Jurkat, Clone E6-1 (cell line): ENCODE results near the gene DDX18.
A peak's percentile ranks its signal among the peaks of the same experiment; 100 is the strongest.

Experiments used
- DNase-seq: peaks from one replicate; pipeline ENCODE4 v3.0.0-alpha.2; 2011; ENCODE audit warnings: low read depth, low spot score
- H3K4me3 ChIP-seq: 2 replicates; pipeline ENCODE4 v1.5.1; 2011; ENCODE audit warnings: mild to moderate bottlenecking, low read length, control low read depth, moderate library complexity

The DDX18 gene

GRCh38 chr2:117832905-117833613, 18.6 kb downstream of the DDX18 start:
- no peak overlapping the region for H3K4me3 ChIP-seq
- DNase-seq = no peak

DNA sequence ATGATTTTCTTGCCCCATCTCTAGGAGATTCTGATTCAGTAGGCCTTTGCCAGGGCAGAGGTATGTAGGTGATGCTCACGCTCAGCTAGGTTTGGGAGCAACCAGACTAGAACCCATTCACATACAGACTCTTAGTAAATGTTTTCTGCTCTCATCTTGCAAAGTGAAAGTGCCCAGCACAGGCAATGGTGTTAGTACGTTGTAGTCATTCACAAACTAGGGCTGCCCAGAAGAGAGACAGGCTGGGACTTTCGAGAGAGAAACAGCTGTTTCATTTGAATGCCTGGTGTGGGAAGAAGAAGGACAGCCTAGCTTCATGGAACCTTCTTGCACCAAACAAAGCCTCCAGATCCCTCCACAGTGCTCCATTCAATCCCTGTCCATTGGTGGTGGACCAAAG, 19.4 kb downstream of the DDX18 start:
- no peak for DNase-seq

GRCh38 chr2:117834992-117835391, 20.5 kb downstream of the DDX18 start:
- DNase-seq = no peak
- H3K4me3 ChIP-seq = no peak overlapping the region

More for the DNA sequence above, 19.4 kb downstream of the DDX18 start:
- no peak overlapping the region for H3K4me3 ChIP-seq

- H3K4me3 ChIP-seq = no peak overlapping the region
Measured at GRCh38 chr2:117835990-117836760, 21.7 kb downstream of the DDX18 start.

DNA sequence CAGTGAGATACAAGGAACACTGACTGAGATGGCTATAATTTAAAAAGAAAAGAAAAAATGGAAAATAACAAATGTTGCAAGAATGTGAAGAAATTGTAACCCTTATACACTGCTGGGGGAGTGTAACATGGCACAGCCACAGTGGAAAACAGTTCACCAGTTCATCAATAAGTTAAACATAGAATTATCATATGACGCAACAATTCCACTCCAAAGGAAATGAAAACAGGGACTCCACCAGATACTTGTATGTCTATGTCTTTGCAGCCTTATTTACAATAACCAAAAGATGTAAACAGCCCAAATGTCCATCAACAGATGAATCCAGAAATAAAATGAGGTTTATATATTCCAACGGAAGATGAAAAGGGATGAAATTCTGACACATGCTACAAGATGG, 30.8 kb downstream of the DDX18 start:
- no peak for DNase-seq

More at GRCh38 chr2:117835990-117836760, 21.7 kb downstream of the DDX18 start:
- no peak for DNase-seq

DNA sequence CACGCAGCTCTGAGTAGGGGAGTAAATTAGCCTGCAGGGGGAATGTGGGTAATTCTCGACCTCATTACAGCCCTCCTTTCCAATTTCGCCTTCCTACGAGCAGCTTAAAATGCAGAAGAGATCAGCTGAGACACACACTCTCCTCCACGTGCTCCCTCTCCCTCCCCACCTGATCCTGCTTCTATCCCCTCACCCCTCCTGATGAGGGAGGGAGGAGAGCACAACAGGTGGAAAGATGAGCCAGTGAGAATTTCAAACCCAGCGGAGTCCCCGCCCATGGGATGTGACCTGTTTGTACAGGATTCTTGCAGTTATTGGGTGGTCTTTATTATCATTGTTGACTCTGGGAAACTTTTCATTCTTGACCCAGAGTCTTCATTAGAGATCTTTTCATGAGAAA, 35.5 kb downstream of the DDX18 start:
- DNase-seq = no peak
- no peak overlapping the region for H3K4me3 ChIP-seq

More for the DNA sequence above, 30.8 kb downstream of the DDX18 start:
- no peak overlapping the region for H3K4me3 ChIP-seq

DNA sequence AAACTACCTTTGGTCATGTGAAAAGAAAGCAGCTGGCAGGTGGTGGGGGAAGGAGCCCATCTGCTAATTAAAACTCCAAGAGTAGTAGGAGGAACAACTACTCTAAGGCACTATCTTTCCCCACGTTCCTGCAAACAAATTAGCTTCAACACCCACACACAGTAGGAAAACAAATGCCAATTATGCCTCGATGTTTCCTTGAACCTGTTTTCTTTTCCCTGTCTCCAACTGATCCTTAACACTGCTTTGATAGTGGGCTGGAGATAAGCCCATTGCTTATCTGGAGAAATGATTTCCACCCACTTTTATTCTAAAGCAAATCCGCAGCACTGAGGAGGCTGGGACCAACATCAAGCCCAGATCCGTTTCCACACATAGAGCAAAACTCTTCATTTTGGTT, 36.0 kb downstream of the DDX18 start:
- H3K4me3 ChIP-seq = no peak overlapping the region
- DNase-seq = no peak

DNA sequence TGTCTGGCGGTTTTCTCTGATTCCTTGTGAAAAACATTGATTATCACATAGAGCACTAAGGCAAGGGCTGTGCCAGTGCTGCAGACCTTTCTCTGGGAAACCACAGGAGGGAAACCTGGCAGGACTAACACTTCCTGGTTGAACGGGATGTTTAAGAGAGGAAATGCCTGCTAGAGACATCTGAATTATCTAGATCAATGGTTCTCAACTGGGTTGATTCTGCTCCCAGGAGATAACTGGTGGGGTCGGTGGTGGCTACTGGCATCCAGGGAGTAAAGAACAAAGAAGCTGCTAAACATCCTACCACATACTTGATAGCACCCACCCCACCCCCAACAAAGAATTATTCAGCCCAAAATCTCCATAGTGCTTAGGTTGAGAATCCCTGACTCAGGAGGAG, 37.5 kb downstream of the DDX18 start:
- peak; percentile 16 for DNase-seq
- H3K4me3 ChIP-seq = no peak overlapping the region

DNA sequence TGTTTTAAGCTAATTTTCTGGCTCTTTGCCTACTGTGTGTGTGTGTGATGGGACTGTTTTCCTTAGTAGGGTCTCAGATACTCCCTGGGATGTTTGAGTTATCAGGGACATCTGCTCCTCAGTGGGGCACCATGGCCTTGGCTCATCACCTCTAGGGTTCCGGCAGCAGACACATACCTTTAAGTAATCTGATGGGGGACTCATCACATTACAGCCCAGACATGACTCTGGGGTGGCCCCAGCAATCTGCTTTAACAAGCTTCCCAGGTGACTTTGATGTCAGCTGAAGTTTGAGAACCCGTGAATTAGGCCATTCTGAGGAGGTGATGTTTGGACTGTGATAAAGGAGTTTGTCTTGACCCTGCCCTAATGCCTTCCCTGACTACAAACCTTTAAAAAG, 38.8 kb downstream of the DDX18 start:
- no peak overlapping the region for H3K4me3 ChIP-seq
- no peak for DNase-seq

DNA sequence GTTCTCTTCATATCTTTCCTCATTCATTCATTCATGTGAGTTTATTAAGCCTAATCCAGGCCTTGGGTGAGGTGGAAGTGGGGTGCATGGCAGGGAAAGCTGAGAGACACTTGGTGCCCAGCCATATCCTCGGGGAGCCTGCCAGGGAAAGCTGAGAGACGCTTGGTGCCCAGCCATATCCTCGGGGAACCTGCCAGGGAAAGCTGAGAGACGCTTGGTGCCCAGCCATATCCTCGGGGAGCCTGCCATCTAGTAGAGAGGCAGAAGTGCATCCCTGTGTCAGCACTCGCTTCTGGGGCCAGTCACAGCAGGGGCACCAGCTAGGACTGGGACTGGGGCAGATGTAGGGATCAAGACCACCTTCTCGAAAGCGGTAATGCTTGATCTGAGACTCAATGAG, 39.4 kb downstream of the DDX18 start:
- no peak overlapping the region for H3K4me3 ChIP-seq
- DNase-seq = no peak

GRCh38 chr2:117854610-117855009, 40.1 kb downstream of the DDX18 start:
- H3K4me3 ChIP-seq = no peak overlapping the region
- no peak for DNase-seq

- no peak overlapping the region for H3K4me3 ChIP-seq
- DNase-seq = no peak
Measured at GRCh38 chr2:117855886-117856285, 41.4 kb downstream of the DDX18 start.

DNA sequence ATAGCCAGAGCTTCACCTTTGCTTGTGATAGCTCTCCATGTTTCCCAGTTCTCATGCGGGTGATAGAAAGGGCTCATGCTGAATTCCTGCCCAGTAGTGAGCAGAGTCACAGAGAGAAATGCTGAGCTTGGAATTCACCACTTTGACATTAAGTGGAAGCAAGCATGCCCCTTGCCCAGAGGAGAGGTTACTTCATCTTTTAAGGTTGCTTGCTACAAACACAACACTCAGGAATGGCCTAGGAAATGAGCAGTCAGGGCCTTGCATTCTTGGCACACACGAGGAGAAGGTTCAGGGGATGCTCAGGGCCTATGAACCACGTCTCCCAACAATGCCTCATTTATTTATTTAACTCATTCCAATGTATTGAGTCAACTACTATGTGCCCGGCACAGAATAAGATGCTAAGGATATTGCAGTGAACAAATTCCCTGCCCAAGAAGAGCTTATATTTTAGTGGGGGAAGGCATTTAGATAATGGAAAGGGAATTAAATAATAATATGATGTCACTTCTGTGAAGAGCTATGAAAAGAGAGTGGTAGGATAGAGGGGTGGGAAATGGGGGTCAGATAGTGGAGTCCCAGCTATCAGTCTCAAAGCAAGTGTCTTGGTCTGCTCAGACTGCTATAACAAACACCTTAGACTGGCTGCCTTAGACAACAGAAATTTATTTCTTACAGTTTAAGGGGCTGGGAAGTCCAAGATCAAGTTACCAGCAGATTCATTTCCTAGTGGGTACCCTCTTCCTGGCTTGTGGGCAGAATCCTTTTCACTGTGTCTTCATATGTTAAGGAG, 42.1 kb downstream of the DDX18 start:
- no peak for DNase-seq
- no peak overlapping the region for H3K4me3 ChIP-seq

DNA sequence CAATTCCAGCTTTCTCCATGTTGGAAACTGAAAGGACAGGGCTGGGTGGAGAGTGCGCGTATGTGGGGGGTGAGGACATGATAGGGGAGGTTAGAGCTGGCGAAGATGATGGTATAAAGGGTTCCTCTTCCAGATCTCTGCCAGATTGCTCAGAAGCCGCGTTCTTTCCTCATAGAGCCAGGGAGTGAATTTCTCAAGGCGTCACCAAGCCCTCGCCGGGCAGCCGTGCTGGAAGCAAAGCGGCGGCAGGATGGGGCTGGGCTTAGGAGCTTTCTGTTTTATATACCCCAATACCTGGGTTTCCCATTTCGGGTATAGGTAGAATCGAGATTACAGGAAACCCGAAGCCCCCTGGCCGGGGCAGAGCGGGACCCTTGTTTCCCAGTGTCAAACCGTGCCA, 43.8 kb downstream of the DDX18 start:
- H3K4me3 ChIP-seq = no peak overlapping the region
- no peak for DNase-seq

GRCh38 chr2:117858892-117859531, 44.5 kb downstream of the DDX18 start:
- H3K4me3 ChIP-seq = no peak overlapping the region
- DNase-seq = no peak

GRCh38 chr2:117859532-117859911, 45.0 kb downstream of the DDX18 start:
- no peak overlapping the region for H3K4me3 ChIP-seq

DNA sequence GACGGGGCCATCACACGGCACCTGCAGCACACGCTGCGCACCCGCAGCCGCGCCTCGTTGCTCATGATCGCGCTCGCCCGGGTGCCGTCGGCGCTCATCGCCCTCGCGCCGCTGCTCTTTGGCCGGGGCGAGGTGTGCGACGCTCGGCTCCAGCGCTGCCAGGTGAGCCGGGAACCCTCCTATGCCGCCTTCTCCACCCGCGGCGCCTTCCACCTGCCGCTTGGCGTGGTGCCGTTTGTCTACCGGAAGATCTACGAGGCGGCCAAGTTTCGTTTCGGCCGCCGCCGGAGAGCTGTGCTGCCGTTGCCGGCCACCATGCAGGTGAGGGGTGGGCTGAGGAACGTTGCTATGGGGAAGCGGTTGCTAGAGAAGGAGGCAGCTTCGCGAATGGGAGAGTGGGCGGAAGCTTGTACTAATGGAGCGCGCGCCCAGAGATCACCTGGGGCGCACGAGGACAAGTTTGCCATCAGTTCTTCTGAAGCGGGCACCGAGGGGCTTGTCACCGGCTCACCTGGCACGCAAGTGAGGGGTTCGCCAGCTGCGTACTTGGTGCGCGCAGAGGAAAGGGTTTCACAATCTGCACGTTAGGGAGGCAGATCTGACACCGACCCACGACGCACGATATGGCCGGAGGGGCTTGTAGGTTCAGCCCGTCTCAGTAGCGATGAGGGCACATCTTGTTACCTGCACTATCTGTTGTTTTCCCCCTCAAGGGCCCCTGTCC, 45.6 kb downstream of the DDX18 start:
- no peak for DNase-seq
- H3K4me3 ChIP-seq = no peak overlapping the region

More at GRCh38 chr2:117859532-117859911, 45.0 kb downstream of the DDX18 start:
- no peak for DNase-seq

GRCh38 chr2:117862459-117862858, 48.0 kb downstream of the DDX18 start:
- no peak overlapping the region for H3K4me3 ChIP-seq
- no peak for DNase-seq

GRCh38 chr2:117875786-117876185, 61.3 kb downstream of the DDX18 start:
- DNase-seq = no peak

More at GRCh38 chr2:117875786-117876185, 61.3 kb downstream of the DDX18 start:
- H3K4me3 ChIP-seq = no peak overlapping the region
